ENCODE measurements around the gene SDC1.

Gene SDC1

DNA sequence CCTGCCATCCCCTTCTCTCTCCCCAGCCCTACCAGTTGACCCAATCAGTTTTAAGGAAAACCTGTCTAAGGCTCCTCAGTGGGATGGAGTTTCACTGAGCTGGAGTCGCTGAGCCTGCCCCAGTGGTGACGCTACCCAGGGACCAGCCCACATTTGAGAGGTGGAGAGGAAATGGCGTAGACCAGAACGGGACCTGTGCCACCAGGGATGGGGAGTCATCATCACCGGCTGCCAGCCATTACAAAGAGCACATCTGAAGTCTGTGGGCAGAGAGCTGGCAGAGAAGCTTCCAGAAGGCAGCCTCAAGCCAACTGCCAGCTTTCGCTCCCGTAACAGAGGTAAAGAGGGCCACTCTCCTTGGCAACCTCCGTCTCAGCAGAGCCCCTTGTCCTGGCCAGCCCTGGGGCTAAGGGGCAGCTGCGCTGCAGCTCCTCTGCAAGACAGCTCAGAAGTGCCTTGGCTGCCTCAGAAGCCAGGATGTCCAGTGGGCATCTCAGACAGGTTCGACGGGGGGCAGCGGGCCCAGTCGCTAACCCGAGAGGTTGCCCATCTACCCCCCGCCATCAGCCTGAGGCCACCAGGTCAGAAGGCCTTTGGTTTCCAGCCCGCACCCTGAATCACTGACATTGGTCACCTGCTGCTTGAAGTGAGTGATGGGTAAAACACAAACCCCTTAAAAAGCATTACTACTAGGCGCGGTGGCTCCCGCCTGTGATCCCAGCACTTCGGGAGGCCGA, 15.4 kb downstream of the SDC1 start:
- H3K9ac ChIP-seq (ENCODE audit: low read length) = peak overlapping the region; percentile 68
- no peak overlapping the region for H3K4me3 ChIP-seq (ENCODE audit: low read length)
- H3K4me1 ChIP-seq (ENCODE audit: control insufficient read depth, insufficient read depth, low read length) = peaks cover 100% of the 10 kb centered on the region
- no peaks in the 10 kb centered on the region for H3K9me3 ChIP-seq (ENCODE audit: control insufficient read depth, low read length)
- H3K36me3 ChIP-seq (ENCODE audit: control insufficient read depth, insufficient read depth, low read length) = no peaks in the 10 kb centered on the region
- no peaks in the 10 kb centered on the region for H3K27me3 ChIP-seq (ENCODE audit: control insufficient read depth, insufficient read depth, low read length)

DNA sequence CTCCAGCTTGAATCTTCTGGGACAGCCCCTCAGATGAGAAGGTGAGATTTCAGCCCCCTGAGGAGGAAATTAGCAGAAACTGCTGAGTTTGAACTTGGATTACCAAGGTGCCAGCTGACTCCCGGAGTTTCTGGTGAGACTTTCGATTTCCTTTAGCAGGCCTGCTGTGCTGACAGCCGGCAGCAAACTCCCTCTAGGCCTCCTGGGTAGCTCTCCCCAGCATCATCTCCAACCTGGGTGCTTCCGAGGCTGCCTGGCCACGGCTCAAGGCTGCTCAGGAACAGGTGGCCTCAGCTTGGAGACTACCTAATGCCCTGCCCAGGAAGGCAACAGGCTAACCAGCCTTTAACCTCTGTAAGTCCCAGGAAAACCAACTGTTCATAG, 16.5 kb downstream of the SDC1 start:
- Histone ChIP-seq H3K4me3 (ENCODE audit: low read length) (no peak overlapping the region), H3K27me3 (ENCODE audit: control insufficient read depth, insufficient read depth, low read length) (no peaks in the 10 kb centered on the region), H3K9ac (ENCODE audit: low read length) (peak overlapping the region; percentile 68), H3K9me3 (ENCODE audit: control insufficient read depth, low read length) (no peaks in the 10 kb centered on the region), H3K4me1 (ENCODE audit: control insufficient read depth, insufficient read depth, low read length) (peaks cover 90% of the 10 kb centered on the region), H3K36me3 (ENCODE audit: control insufficient read depth, insufficient read depth, low read length) (peaks cover 6% of the 10 kb centered on the region)

DNA sequence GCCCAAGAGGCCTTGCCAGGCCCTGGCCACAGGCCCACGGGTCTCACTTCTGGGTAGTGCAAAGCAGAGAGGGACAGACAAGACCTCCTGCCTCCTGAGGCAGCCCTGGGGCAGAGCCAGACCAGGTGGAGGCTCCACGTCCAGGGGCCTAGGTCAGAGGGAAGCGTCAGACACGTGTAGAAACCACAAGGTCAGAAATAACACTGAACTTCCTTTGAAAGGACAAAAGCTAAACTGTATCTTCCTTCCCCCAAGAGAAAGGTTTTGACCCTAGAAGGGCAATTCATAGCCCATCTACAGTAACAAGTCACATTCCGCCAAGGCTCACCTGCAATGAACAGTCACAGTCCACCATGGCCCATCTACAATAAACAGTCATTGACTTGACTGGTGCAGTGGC, 17.9 kb downstream of the SDC1 start:
- Histone ChIP-seq H3K36me3 (ENCODE audit: control insufficient read depth, insufficient read depth, low read length) (peaks cover 11% of the 10 kb centered on the region), H3K27me3 (ENCODE audit: control insufficient read depth, insufficient read depth, low read length) (no peaks in the 10 kb centered on the region), H3K9me3 (ENCODE audit: control insufficient read depth, low read length) (no peaks in the 10 kb centered on the region), H3K4me3 (ENCODE audit: low read length) (no peak overlapping the region), H3K9ac (ENCODE audit: low read length) (peak overlapping the region; percentile 40), H3K4me1 (ENCODE audit: control insufficient read depth, insufficient read depth, low read length) (peaks cover 75% of the 10 kb centered on the region)

DNA sequence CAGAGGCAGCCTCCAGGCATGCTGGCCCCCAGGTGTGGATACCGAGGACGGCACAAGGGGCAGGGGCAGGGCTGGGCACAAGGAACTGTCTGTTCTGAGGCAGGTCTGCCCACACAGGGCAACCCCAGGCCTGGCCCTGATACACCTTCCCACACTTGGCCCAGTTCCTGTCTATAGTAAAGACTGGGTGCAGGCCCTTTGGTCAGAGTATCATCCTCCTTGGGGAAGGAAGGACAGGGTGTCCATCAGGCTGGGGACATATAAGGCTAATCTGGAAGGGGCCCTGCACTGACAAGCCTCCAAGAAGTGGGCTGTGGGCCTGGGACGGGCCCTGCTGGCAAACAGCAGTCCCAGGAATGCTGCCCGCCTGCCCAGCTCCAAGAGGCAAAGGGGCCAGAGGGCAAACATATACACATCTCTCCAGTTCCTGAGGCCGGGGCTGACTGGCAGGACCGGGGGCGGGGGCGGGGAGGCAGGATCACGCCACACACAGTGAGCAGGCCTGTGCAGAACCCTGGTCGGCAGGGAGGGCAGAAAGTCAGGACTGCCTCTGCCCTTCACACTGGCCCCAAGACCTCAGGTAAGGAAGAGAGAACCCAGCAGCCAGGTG, 18.9 kb downstream of the SDC1 start:
- H3K27me3 ChIP-seq (ENCODE audit: control insufficient read depth, insufficient read depth, low read length) = no peaks in the 10 kb centered on the region
- peaks cover 14% of the 10 kb centered on the region for H3K36me3 ChIP-seq (ENCODE audit: control insufficient read depth, insufficient read depth, low read length)
- no peak overlapping the region for H3K4me3 ChIP-seq (ENCODE audit: low read length)
- no peaks in the 10 kb centered on the region for H3K9me3 ChIP-seq (ENCODE audit: control insufficient read depth, low read length)
- peaks cover 67% of the 10 kb centered on the region for H3K4me1 ChIP-seq (ENCODE audit: control insufficient read depth, insufficient read depth, low read length)
- H3K9ac ChIP-seq (ENCODE audit: low read length) = peak overlapping the region; percentile 40

DNA sequence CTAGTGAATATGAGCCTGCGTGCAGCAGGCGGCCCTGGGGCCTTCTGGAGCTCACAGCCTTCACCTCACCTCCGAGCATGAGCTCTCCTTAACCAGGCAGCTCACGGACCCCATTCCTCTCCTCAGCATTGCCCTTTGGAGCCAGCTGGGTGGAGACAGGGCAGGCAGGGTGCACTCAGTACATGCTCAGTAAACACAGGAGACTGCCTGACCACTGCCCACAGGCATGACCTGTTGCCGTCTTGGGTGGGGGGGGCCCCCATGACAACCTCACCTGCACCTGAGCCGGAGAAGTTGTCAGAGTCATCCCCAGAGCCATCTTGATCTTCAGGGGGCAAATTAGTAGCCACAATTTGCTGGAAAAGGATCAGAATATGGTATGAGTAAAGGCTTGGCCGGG, 19.9 kb downstream of the SDC1 start:
- Histone ChIP-seq H3K36me3 (ENCODE audit: control insufficient read depth, insufficient read depth, low read length) (peaks cover 19% of the 10 kb centered on the region), H3K9me3 (ENCODE audit: control insufficient read depth, low read length) (no peaks in the 10 kb centered on the region), H3K9ac (ENCODE audit: low read length) (no peak overlapping the region), H3K27me3 (ENCODE audit: control insufficient read depth, insufficient read depth, low read length) (no peaks in the 10 kb centered on the region), H3K4me3 (ENCODE audit: low read length) (no peak overlapping the region), H3K4me1 (ENCODE audit: control insufficient read depth, insufficient read depth, low read length) (peaks cover 67% of the 10 kb centered on the region)

DNA sequence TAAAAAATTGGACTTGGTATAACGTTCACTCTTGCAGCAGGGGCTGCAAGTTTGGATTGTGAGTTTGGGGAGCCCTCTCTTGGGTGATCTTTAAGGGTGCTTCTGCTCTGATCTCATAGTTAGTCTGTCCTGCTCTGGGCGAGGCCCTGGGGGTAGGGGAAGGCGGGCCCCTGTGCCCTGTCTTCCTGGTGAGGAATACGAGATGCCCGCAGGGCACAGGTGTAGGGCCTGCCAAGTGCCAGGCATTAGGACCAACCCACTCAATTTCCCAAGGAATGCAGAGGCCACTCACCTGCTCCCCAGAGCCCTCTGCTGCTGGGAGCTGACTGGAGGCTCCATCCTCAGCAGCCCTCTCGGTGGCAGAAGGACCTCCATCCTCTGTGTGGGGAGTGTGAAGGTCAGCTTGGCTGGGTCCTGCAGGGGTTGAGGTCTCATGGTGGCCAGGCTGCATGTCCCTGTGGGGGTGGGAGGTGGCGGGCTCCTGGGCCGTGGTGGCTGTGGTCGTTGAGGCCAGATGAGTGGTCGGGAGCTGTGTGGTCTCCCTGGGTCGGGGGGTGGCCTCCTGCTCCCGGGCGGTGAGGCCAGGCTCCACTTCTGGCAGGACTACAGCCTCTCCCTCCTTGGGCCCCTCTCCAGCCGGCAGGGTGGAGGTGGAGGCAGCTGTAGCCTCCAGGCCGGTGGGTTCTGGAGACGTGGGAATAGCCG, 21.3 kb downstream of the SDC1 start:
- Histone ChIP-seq H3K36me3 (ENCODE audit: control insufficient read depth, insufficient read depth, low read length) (peaks cover 19% of the 10 kb centered on the region), H3K4me1 (ENCODE audit: control insufficient read depth, insufficient read depth, low read length) (peaks cover 66% of the 10 kb centered on the region), H3K27me3 (ENCODE audit: control insufficient read depth, insufficient read depth, low read length) (no peaks in the 10 kb centered on the region), H3K9ac (ENCODE audit: low read length) (no peak overlapping the region), H3K9me3 (ENCODE audit: control insufficient read depth, low read length) (no peaks in the 10 kb centered on the region), H3K4me3 (ENCODE audit: low read length) (no peak overlapping the region)

DNA sequence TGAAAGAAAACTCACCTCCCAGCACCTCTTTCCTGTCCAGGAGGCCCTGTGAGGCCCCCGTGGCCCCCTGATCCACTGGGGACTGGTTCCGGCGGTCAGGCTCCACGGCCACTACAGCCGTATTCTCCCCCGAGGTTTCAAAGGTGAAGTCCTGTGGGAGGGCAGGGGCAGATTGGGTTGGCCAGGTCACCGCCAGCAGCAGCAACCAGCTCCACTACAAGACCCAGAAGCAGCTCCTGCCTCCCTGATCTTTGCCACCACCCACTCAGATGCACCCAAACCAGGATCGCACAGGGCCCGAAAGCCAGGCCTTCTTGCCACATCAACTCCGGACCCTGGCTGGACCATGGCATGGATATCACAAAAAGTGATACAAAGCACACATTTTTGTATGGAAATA, 21.9 kb downstream of the SDC1 start:
- Histone ChIP-seq H3K9ac (ENCODE audit: low read length) (no peak overlapping the region), H3K36me3 (ENCODE audit: control insufficient read depth, insufficient read depth, low read length) (peaks cover 19% of the 10 kb centered on the region), H3K9me3 (ENCODE audit: control insufficient read depth, low read length) (no peaks in the 10 kb centered on the region), H3K4me3 (ENCODE audit: low read length) (no peak overlapping the region), H3K4me1 (ENCODE audit: control insufficient read depth, insufficient read depth, low read length) (peaks cover 66% of the 10 kb centered on the region), H3K27me3 (ENCODE audit: control insufficient read depth, insufficient read depth, low read length) (no peaks in the 10 kb centered on the region)

DNA sequence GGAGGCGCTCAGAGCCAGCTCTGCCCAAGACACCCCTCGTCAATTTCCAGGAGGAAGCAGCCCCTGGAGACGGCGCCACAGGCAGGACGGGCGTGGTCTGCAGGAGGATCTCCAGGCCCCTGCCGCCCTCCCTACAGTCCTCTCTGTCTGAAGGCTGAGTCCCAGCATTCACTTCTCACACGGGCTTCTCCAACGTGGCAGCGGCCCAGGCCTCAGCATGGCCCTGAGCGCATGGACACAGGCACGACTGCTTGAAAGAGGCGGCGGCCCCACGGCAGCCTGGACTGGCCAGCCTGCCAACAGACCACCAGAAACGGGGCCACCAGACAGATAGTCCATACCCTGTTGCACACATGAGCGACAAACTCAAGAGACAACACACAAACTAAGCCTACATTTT, 23.3 kb downstream of the SDC1 start:
- H3K9ac ChIP-seq (ENCODE audit: low read length) = no peak overlapping the region
- no peaks in the 10 kb centered on the region for H3K27me3 ChIP-seq (ENCODE audit: control insufficient read depth, insufficient read depth, low read length)
- H3K9me3 ChIP-seq (ENCODE audit: control insufficient read depth, low read length) = no peaks in the 10 kb centered on the region
- H3K36me3 ChIP-seq (ENCODE audit: control insufficient read depth, insufficient read depth, low read length) = peaks cover 19% of the 10 kb centered on the region
- H3K4me1 ChIP-seq (ENCODE audit: control insufficient read depth, insufficient read depth, low read length) = peaks cover 66% of the 10 kb centered on the region
- H3K4me3 ChIP-seq (ENCODE audit: low read length) = no peak overlapping the region

DNA sequence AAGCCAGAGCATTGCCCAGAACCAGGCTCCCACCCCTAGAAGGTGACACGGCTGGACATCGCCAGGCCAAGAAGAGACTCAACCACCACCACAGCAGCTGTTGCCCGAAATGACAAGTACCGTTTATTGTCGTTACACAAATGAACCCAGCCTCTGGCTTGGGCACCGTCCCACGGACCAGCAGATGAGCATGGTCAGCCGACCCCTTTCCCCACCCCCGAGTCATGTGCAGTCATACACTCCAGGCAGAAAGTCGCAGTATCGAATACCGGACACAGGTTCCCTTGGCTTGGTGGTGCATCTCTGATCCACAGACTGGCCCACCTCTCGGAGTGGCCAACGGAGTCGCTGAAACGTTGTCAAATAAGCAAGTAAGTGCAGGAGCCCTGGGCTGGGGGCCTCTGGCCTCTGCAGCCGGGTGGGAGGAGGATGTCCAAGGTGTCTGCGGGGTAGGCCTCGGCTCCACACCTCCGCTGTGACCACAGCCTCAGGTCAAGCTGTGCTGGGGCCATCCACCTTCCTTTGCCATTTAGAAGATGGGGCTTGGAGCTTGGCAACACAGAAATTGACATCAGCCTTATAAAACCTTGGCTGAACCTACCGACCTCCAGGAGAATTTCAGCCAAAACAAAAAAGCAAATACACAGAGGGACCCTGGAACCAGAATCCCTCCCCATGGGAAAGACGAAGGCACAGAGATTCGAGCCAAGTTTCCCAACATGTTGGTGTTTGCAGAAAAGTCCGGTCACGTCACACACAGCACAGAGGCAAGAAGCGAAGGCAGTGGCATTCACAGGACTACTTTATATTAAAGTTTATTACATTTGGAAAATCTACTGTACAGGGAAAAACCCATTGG, 24.0 kb downstream of the SDC1 start:
- H3K36me3 ChIP-seq (ENCODE audit: control insufficient read depth, insufficient read depth, low read length) = peaks cover 19% of the 10 kb centered on the region
- no peak overlapping the region for H3K9ac ChIP-seq (ENCODE audit: low read length)
- no peak overlapping the region for H3K4me3 ChIP-seq (ENCODE audit: low read length)
- H3K4me1 ChIP-seq (ENCODE audit: control insufficient read depth, insufficient read depth, low read length) = peaks cover 65% of the 10 kb centered on the region
- H3K27me3 ChIP-seq (ENCODE audit: control insufficient read depth, insufficient read depth, low read length) = no peaks in the 10 kb centered on the region
- no peaks in the 10 kb centered on the region for H3K9me3 ChIP-seq (ENCODE audit: control insufficient read depth, low read length)

DNA sequence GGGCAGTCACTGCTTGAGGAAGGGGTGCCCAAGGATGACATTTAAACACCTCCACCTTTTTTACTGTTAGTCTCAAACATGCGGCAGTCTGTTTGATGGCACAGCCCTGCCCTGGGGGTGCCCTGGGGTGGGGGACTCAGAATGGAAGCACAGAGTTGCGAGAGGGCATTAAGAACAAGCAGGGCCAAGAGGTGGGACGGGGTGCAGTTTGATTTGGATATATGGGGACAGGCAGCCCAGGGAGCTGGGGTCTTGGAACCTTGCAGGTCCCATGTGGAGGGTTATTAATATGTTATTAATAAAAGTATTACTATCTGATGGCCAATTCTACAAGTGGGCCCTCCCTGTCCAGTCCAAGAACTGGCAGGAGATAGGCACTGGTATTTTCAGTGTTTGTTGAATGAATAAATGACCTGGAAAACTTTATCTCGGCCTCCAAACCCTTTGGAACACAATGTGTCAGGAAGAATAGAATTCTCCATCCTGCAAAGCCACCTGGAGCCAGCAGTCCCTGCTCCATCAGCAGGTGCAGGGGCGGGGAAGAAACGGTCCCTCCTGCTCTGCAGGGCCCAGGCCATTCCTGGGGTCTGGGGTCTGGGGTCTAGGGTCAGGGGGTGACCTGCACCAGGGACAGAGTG, 25.2 kb downstream of the SDC1 start:
- Histone ChIP-seq H3K9me3 (ENCODE audit: control insufficient read depth, low read length) (no peaks in the 10 kb centered on the region), H3K9ac (ENCODE audit: low read length) (no peak overlapping the region), H3K4me1 (ENCODE audit: control insufficient read depth, insufficient read depth, low read length) (peaks cover 64% of the 10 kb centered on the region), H3K27me3 (ENCODE audit: control insufficient read depth, insufficient read depth, low read length) (no peaks in the 10 kb centered on the region), H3K4me3 (ENCODE audit: low read length) (no peak overlapping the region), H3K36me3 (ENCODE audit: control insufficient read depth, insufficient read depth, low read length) (peaks cover 19% of the 10 kb centered on the region)

DNA sequence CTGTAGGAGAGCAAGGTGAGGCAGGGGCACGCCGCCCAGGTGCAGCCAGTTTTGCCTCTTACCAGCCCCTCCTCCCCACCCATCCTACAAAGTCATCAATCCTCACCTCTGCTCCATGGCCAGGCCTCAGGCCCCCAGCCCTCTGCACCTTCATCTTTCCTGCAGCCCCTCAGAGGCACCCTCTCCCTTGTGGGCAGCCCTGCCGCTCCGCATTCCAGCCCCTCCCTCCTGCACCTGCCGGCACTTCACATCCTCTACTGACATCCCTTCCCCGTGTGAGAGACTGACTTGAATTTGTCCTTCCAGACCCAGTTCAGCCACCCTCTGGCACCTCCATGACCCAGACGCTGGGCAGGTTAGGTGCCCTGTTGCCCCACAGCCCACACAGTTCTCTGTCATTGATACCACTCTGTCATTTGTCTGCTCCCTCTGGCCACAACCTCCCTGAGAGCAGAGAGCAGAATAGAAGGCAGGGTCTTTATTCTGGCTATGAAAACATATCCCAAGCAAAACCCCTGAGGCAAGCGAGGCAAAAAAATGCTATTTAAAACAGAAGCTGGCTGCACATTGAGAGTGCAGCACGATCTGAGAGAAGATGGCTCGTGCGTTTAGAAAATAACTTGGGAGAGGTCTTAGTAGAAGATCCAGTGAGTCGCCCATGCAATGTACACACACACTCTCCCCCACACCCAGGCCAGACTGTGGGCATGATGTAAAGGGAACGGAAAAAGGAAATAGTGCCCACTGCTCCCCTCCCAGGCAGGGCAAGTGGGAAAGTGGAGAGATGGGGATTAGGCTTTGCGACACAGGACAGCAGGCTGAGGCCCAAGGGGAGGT, 25.9 kb downstream of the SDC1 start:
- no peak overlapping the region for H3K9ac ChIP-seq (ENCODE audit: low read length)
- H3K9me3 ChIP-seq (ENCODE audit: control insufficient read depth, low read length) = no peaks in the 10 kb centered on the region
- H3K4me3 ChIP-seq (ENCODE audit: low read length) = no peak overlapping the region
- peaks cover 69% of the 10 kb centered on the region for H3K4me1 ChIP-seq (ENCODE audit: control insufficient read depth, insufficient read depth, low read length)
- H3K36me3 ChIP-seq (ENCODE audit: control insufficient read depth, insufficient read depth, low read length) = peaks cover 17% of the 10 kb centered on the region
- no peaks in the 10 kb centered on the region for H3K27me3 ChIP-seq (ENCODE audit: control insufficient read depth, insufficient read depth, low read length)

All from mucosa of stomach (tissue), 1 donor.